ENCODE measurements around the gene DYNLT3. TPM values are rescaled to one million over a fixed set of nuclear protein-coding genes. Genes with fewer than 3 reads are reported as not detected.

DYNLT3 gene
- total and polyA plus RNA-seq, 3 experiments from 2014 or later = 17.2 to 44.9 (median 20.5) TPM

GRCh38 chrX:37817176-37817575 is 30.2 kb downstream of the DYNLT3 start:
- Histone ChIP-seq H3K4me1 (ENCODE audit: insufficient read depth, low read length) (no peaks in the 10 kb centered on the region), H3K27ac (ENCODE audit: low read depth, low read length) (no peak overlapping the region), H3K9me3 (ENCODE audit: low read length) (no peaks in the 10 kb centered on the region), H3K27me3 (ENCODE audit: insufficient read depth, low read length, poor library complexity, severe bottlenecking) (no peaks in the 10 kb centered on the region), H3K4me3 (ENCODE audit: low read length) (no peak overlapping the region), H3K36me3 (ENCODE audit: insufficient read depth, low read length) (no peaks in the 10 kb centered on the region)
- DNase-seq = no peak
- Mint-ChIP-seq H3K27me3 (peaks cover 6 to 9% of the 10 kb centered on the region in 2 donors), H3K4me1 (no peaks in the 10 kb centered on the region), H3K9me3 (no peaks in the 10 kb centered on the region), H3K4me3 (no peak overlapping the region), H3K36me3 (no peaks in the 10 kb centered on the region), H3K27ac (no peak overlapping the region)
- ChIA-PET CTCF (no interaction called here), POLR2A (no interaction called here)

DNA sequence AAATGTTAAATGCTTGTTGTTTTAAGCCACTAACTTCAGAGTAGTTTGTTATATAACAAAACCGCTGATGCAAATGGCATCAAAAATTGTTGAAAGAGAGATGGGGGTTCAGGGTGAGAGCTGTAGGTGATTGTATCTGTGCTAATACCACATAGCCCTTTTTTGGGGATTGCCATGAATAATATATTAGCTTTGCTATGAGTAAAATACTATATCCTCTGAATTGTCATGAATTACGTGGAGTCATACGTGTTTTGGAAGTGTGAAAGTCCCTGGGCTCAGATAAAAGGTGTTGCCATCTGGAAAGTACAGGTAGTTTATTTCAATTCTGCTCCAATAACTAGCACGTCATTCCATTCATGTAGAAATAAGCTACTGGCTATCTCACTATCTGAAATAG is 30.6 kb downstream of the DYNLT3 start:
- Mint-ChIP-seq H3K36me3 (no peaks in the 10 kb centered on the region), H3K27ac (no peak overlapping the region), H3K4me3 (no peak overlapping the region), H3K27me3 (peaks cover 9% of the 10 kb centered on the region in 2 donors), H3K4me1 (no peaks in the 10 kb centered on the region), H3K9me3 (no peaks in the 10 kb centered on the region)
- H3K27ac ChIP-seq (ENCODE audit: low read depth, low read length) = no peak overlapping the region
- CTCF ChIA-PET = no interaction called here
- no peaks in the 10 kb centered on the region for H3K9me3 ChIP-seq (ENCODE audit: low read length)
- H3K4me3 ChIP-seq (ENCODE audit: low read length) = no peak overlapping the region
- no peaks in the 10 kb centered on the region for H3K4me1 ChIP-seq (ENCODE audit: insufficient read depth, low read length)
- H3K36me3 ChIP-seq (ENCODE audit: insufficient read depth, low read length) = no peaks in the 10 kb centered on the region
- DNase-seq = no peak
- H3K27me3 ChIP-seq (ENCODE audit: insufficient read depth, low read length, poor library complexity, severe bottlenecking) = no peaks in the 10 kb centered on the region
- POLR2A ChIA-PET = no interaction called here

DNA sequence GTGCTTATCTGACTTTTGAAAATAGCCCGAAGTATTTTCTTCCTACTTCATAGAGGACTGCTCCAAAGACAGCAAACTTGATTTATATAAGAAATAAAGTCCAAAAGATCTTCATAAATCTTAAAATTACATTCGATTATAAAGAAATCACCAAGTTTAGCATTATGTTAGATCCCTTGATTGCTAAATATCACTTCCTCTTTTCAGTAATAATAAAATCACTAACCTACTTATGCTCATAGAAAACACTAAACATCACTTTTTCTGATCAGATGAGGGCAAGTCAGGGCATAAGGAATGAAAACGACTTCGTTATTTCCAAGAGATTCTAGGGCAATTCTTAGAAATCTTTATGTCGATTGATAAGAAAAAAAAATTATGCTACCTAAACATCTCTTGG is 32.0 kb downstream of the DYNLT3 start:
- Histone ChIP-seq H3K4me3 (ENCODE audit: low read length) (no peak overlapping the region), H3K27ac (ENCODE audit: low read depth, low read length) (no peak overlapping the region), H3K36me3 (ENCODE audit: insufficient read depth, low read length) (no peaks in the 10 kb centered on the region), H3K27me3 (ENCODE audit: insufficient read depth, low read length, poor library complexity, severe bottlenecking) (no peaks in the 10 kb centered on the region), H3K9me3 (ENCODE audit: low read length) (no peaks in the 10 kb centered on the region), H3K4me1 (ENCODE audit: insufficient read depth, low read length) (no peaks in the 10 kb centered on the region)
- H3K4me1 Mint-ChIP-seq = no peaks in the 10 kb centered on the region
- DNase-seq = no peak
- no peak overlapping the region for H3K4me3 Mint-ChIP-seq
- H3K36me3 Mint-ChIP-seq = no peaks in the 10 kb centered on the region
- ChIA-PET CTCF (no interaction called here), POLR2A (no interaction called here)
- no peak overlapping the region for H3K27ac Mint-ChIP-seq
- H3K9me3 Mint-ChIP-seq = no peaks in the 10 kb centered on the region
- peaks cover 9% of the 10 kb centered on the region in 2 donors for H3K27me3 Mint-ChIP-seq

GRCh38 chrX:37813570-37813969 is 33.8 kb downstream of the DYNLT3 start:
- H3K9me3 Mint-ChIP-seq = no peaks in the 10 kb centered on the region
- no peak overlapping the region for H3K27ac Mint-ChIP-seq
- ChIA-PET POLR2A (no interaction called here), CTCF (no interaction called here)
- DNase-seq = no peak
- H3K27ac ChIP-seq (ENCODE audit: low read depth, low read length) = no peak overlapping the region
- no peaks in the 10 kb centered on the region for H3K4me1 Mint-ChIP-seq
- no peaks in the 10 kb centered on the region for H3K36me3 Mint-ChIP-seq
- no peaks in the 10 kb centered on the region for H3K9me3 ChIP-seq (ENCODE audit: low read length)
- H3K4me1 ChIP-seq (ENCODE audit: insufficient read depth, low read length) = no peaks in the 10 kb centered on the region
- H3K27me3 ChIP-seq (ENCODE audit: insufficient read depth, low read length, poor library complexity, severe bottlenecking) = no peaks in the 10 kb centered on the region
- H3K4me3 Mint-ChIP-seq = no peak overlapping the region
- H3K4me3 ChIP-seq (ENCODE audit: low read length) = no peak overlapping the region
- H3K27me3 Mint-ChIP-seq = peaks cover 7 to 9% of the 10 kb centered on the region in 2 donors
- H3K36me3 ChIP-seq (ENCODE audit: insufficient read depth, low read length) = no peaks in the 10 kb centered on the region

GRCh38 chrX:37812110-37812509 is 35.3 kb downstream of the DYNLT3 start:
- H3K27me3 ChIP-seq (ENCODE audit: insufficient read depth, low read length, poor library complexity, severe bottlenecking) = no peaks in the 10 kb centered on the region
- ChIA-PET POLR2A (no interaction called here), CTCF (no interaction called here)
- Mint-ChIP-seq H3K9me3 (no peaks in the 10 kb centered on the region), H3K36me3 (no peaks in the 10 kb centered on the region), H3K27me3 (peaks cover 8 to 9% of the 10 kb centered on the region in 2 donors), H3K27ac (no peak overlapping the region), H3K4me1 (no peaks in the 10 kb centered on the region), H3K4me3 (no peak overlapping the region)
- no peak overlapping the region for H3K27ac ChIP-seq (ENCODE audit: low read depth, low read length)
- H3K4me1 ChIP-seq (ENCODE audit: insufficient read depth, low read length) = no peaks in the 10 kb centered on the region
- H3K9me3 ChIP-seq (ENCODE audit: low read length) = no peaks in the 10 kb centered on the region
- DNase-seq = no peak
- no peak overlapping the region for H3K4me3 ChIP-seq (ENCODE audit: low read length)
- no peaks in the 10 kb centered on the region for H3K36me3 ChIP-seq (ENCODE audit: insufficient read depth, low read length)

- H3K36me3 ChIP-seq (ENCODE audit: insufficient read depth, low read length) = no peaks in the 10 kb centered on the region
- no peaks in the 10 kb centered on the region for H3K9me3 ChIP-seq (ENCODE audit: low read length)
- no peaks in the 10 kb centered on the region for H3K27me3 ChIP-seq (ENCODE audit: insufficient read depth, low read length, poor library complexity, severe bottlenecking)
- POLR2A ChIA-PET = no interaction called here
- Mint-ChIP-seq H3K4me1 (no peaks in the 10 kb centered on the region), H3K27ac (no peak overlapping the region), H3K27me3 (peaks cover 0 to 6% of the 10 kb centered on the region in 2 donors), H3K4me3 (no peak overlapping the region), H3K9me3 (no peaks in the 10 kb centered on the region), H3K36me3 (no peaks in the 10 kb centered on the region)
- no peak overlapping the region for H3K4me3 ChIP-seq (ENCODE audit: low read length)
- no peaks in the 10 kb centered on the region for H3K4me1 ChIP-seq (ENCODE audit: insufficient read depth, low read length)
- CTCF ChIA-PET = no interaction called here
- no peak overlapping the region for H3K27ac ChIP-seq (ENCODE audit: low read depth, low read length)
- DNase-seq = no peak
Observed at GRCh38 chrX:37809970-37810369, 37.4 kb downstream of the DYNLT3 start.

DNA sequence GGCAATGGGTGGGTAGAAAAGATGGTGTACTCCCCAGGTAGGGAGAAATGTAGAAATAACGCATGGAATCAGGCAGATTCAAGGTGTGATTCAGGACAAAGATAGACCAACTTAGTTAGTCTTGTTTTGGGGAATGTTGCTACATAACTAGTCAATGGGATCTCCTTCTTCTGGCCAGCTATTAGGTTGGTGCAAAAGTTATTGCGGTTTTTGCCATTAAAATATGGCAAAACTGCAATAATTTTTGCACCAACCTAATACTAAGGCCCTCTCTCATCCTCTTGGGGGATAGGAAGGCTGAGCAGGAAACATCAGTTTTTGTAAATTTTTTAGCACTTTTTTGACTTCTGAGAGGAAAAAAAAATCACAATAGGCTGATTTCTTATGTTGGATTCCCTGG is 44.3 kb downstream of the DYNLT3 start:
- no peak overlapping the region for H3K27ac ChIP-seq (ENCODE audit: low read depth, low read length)
- Mint-ChIP-seq H3K27ac (no peak overlapping the region), H3K9me3 (no peaks in the 10 kb centered on the region), H3K4me1 (no peaks in the 10 kb centered on the region), H3K4me3 (no peak overlapping the region), H3K27me3 (peaks cover 0 to 7% of the 10 kb centered on the region in 2 donors), H3K36me3 (no peaks in the 10 kb centered on the region)
- ChIA-PET POLR2A (no interaction called here), CTCF (no interaction called here)
- no peaks in the 10 kb centered on the region for H3K4me1 ChIP-seq (ENCODE audit: insufficient read depth, low read length)
- H3K36me3 ChIP-seq (ENCODE audit: insufficient read depth, low read length) = no peaks in the 10 kb centered on the region
- H3K27me3 ChIP-seq (ENCODE audit: insufficient read depth, low read length, poor library complexity, severe bottlenecking) = no peaks in the 10 kb centered on the region
- no peaks in the 10 kb centered on the region for H3K9me3 ChIP-seq (ENCODE audit: low read length)
- H3K4me3 ChIP-seq (ENCODE audit: low read length) = no peak overlapping the region
- no peak for DNase-seq

GRCh38 chrX:37802028-37802427 is 45.3 kb downstream of the DYNLT3 start:
- no peak for DNase-seq
- Histone ChIP-seq H3K36me3 (ENCODE audit: insufficient read depth, low read length) (no peaks in the 10 kb centered on the region), H3K4me3 (ENCODE audit: low read length) (no peak overlapping the region), H3K9me3 (ENCODE audit: low read length) (no peaks in the 10 kb centered on the region), H3K4me1 (ENCODE audit: insufficient read depth, low read length) (peaks cover 4% of the 10 kb centered on the region), H3K27me3 (ENCODE audit: insufficient read depth, low read length, poor library complexity, severe bottlenecking) (no peaks in the 10 kb centered on the region), H3K27ac (ENCODE audit: low read depth, low read length) (no peak overlapping the region)
- peaks cover 0 to under 1% (median 0%) of the 10 kb centered on the region in 3 donors for H3K4me1 Mint-ChIP-seq
- H3K36me3 Mint-ChIP-seq = no peaks in the 10 kb centered on the region
- peaks cover 0 to 6% of the 10 kb centered on the region in 2 donors for H3K27me3 Mint-ChIP-seq
- POLR2A ChIA-PET = no interaction called here
- no peak overlapping the region for H3K4me3 Mint-ChIP-seq
- no peak overlapping the region for H3K27ac Mint-ChIP-seq
- H3K9me3 Mint-ChIP-seq = no peaks in the 10 kb centered on the region
- CTCF ChIA-PET = no interaction called here

- H3K27ac Mint-ChIP-seq = no peak overlapping the region
- no peaks in the 10 kb centered on the region for H3K9me3 ChIP-seq (ENCODE audit: low read length)
- H3K36me3 ChIP-seq (ENCODE audit: insufficient read depth, low read length) = no peaks in the 10 kb centered on the region
- H3K27ac ChIP-seq (ENCODE audit: low read depth, low read length) = no peak overlapping the region
- H3K36me3 Mint-ChIP-seq = no peaks in the 10 kb centered on the region
- H3K4me1 ChIP-seq (ENCODE audit: insufficient read depth, low read length) = peaks cover 11% of the 10 kb centered on the region
- H3K9me3 Mint-ChIP-seq = no peaks in the 10 kb centered on the region
- ChIA-PET POLR2A (no interaction called here), CTCF (no interaction called here)
- no peaks in the 10 kb centered on the region for H3K27me3 ChIP-seq (ENCODE audit: insufficient read depth, low read length, poor library complexity, severe bottlenecking)
- no peak overlapping the region for H3K4me3 ChIP-seq (ENCODE audit: low read length)
- peaks cover 0 to 5% of the 10 kb centered on the region in 2 donors for H3K27me3 Mint-ChIP-seq
- no peak for DNase-seq
- no peak overlapping the region for H3K4me3 Mint-ChIP-seq
- H3K4me1 Mint-ChIP-seq = peaks cover 0 to 11% (median 3%) of the 10 kb centered on the region in 3 donors
Observed at GRCh38 chrX:37800717-37801116, 46.7 kb downstream of the DYNLT3 start.

Measured in CD8-positive, alpha-beta memory T cell (primary cell).